ENCODE results near the gene PRKCI.
"Not testable (repeated sequence)": the region's sequence is repeated elsewhere in the genome, so short reads cannot be mapped to it uniquely, and the experiment has no call there.

Gene PRKCI

GRCh38 chr3:170323331-170323730, 101.1 kb downstream of the PRKCI start:
- no peak for TF ChIP-seq CTCF (IDR thresholded peaks at IDR 0.05; ENCODE audit: control insufficient read depth, extremely low read depth, insufficient read depth)
- DNase-seq (ENCODE audit: low read depth) = no peak
- no peak overlapping the region for H3K4me3 ChIP-seq (ENCODE audit: low read depth, low read length)

GRCh38 chr3:170324962-170325361, 102.7 kb downstream of the PRKCI start:
- no peak for DNase-seq (ENCODE audit: low read depth)
- TF ChIP-seq CTCF (IDR thresholded peaks at IDR 0.05; ENCODE audit: control insufficient read depth, extremely low read depth, insufficient read depth) = no peak
- no peak overlapping the region for H3K4me3 ChIP-seq (ENCODE audit: low read depth, low read length)

GRCh38 chr3:170327040-170327808, 105.0 kb downstream of the PRKCI start:
- H3K4me3 ChIP-seq (ENCODE audit: low read depth, low read length) = no peak overlapping the region
- no peak for TF ChIP-seq CTCF (IDR thresholded peaks at IDR 0.05; ENCODE audit: control insufficient read depth, extremely low read depth, insufficient read depth)
- DNase-seq (ENCODE audit: low read depth) = no peak

GRCh38 chr3:170327868-170328548, 105.8 kb downstream of the PRKCI start:
- not testable (repeated sequence) for DNase-seq (ENCODE audit: low read depth); H3K4me3 ChIP-seq (ENCODE audit: low read depth, low read length)

- DNase-seq (ENCODE audit: low read depth) = no peak
- no peak for TF ChIP-seq CTCF (IDR thresholded peaks at IDR 0.05; ENCODE audit: control insufficient read depth, extremely low read depth, insufficient read depth)
Measured at GRCh38 chr3:170330366-170330765, 108.1 kb downstream of the PRKCI start.

GRCh38 chr3:170331143-170331542, 108.9 kb downstream of the PRKCI start:
- DNase-seq (ENCODE audit: low read depth) = no peak
- H3K4me3 ChIP-seq (ENCODE audit: low read depth, low read length) = no peak overlapping the region
- no peak for TF ChIP-seq CTCF (IDR thresholded peaks at IDR 0.05; ENCODE audit: control insufficient read depth, extremely low read depth, insufficient read depth)

More at GRCh38 chr3:170330366-170330765, 108.1 kb downstream of the PRKCI start:
- no peak overlapping the region for H3K4me3 ChIP-seq (ENCODE audit: low read depth, low read length)

- no peak for TF ChIP-seq CTCF (IDR thresholded peaks at IDR 0.05; ENCODE audit: control insufficient read depth, extremely low read depth, insufficient read depth)
- no peak for DNase-seq (ENCODE audit: low read depth)
- no peak overlapping the region for H3K4me3 ChIP-seq (ENCODE audit: low read depth, low read length)
Measured at GRCh38 chr3:170337420-170337819, 115.2 kb downstream of the PRKCI start.

Measured in LNCaP clone FGC (cell line).